Uterus (tissue), 2 donors: Measurements from ENCODE around the gene DOCK3.

Source experiments
- POLR2A ChIP-seq, 2 donors: fragments of 450-650 bp; IDR thresholded peaks; one replicate each; pipeline ENCODE4 v1.6.1; 2016; ENCODE audit warnings: antibody characterized with exemption in 2 of 2, mild to moderate bottlenecking in 1 of 2, moderate library complexity in 1 of 2
- TF ChIP-seq, protein P1 (sequence below), 4 experiments: fragments of 200-600 bp in 2 of 4; fragments of 450-650 bp in 2 of 4; sonication (generic) in 2 of 4; IDR thresholded peaks; one replicate each; pipeline ENCODE4 v1.5.1; 2016 to 2019; ENCODE audit warnings: antibody characterized with exemption in 4 of 4, mild to moderate bottlenecking in 2 of 4, moderate library complexity in 1 of 4

DNA sequence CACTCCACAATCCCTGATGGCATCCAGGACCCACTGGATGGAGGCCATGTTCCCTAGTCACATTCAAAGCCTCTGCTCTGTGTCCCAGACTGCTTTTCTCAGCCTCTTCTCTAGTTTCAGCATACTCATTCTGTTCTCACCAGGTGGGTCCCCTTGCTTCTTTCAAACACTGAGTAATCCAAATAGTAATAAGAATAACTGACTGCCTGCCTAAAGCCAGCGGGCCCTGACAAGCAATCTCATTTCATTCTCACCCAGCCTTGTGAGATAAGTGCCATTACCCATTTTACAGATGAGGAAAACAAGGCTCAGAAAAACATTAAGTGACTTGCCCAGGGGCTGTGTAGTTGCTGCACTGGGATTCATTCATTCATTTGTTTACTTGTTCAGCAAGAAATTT is 32.3 kb upstream of the DOCK3 start:
- TF ChIP-seq, protein P1, sequence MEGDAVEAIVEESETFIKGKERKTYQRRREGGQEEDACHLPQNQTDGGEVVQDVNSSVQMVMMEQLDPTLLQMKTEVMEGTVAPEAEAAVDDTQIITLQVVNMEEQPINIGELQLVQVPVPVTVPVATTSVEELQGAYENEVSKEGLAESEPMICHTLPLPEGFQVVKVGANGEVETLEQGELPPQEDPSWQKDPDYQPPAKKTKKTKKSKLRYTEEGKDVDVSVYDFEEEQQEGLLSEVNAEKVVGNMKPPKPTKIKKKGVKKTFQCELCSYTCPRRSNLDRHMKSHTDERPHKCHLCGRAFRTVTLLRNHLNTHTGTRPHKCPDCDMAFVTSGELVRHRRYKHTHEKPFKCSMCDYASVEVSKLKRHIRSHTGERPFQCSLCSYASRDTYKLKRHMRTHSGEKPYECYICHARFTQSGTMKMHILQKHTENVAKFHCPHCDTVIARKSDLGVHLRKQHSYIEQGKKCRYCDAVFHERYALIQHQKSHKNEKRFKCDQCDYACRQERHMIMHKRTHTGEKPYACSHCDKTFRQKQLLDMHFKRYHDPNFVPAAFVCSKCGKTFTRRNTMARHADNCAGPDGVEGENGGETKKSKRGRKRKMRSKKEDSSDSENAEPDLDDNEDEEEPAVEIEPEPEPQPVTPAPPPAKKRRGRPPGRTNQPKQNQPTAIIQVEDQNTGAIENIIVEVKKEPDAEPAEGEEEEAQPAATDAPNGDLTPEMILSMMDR (IDR thresholded peaks at IDR 0.05) = no peak
- no peak for TF ChIP-seq POLR2A (IDR thresholded peaks at IDR 0.05)
